Esophagus squamous epithelium (tissue), 5 donors: Measurements from ENCODE around the gene KDM4C. TPM values are rescaled to one million over a fixed set of nuclear protein-coding genes. Genes with fewer than 3 reads are reported as not detected.

Source experiments
- DNase-seq: peaks from one replicate; lab custom pipeline; 2025; lab: John Stamatoyannopoulos, UW
- H3K27ac ChIP-seq, 4 donors: fragments of 200-600 bp; sonication (generic); one replicate each; pipeline ENCODE4 v1.5.1; 2016 to 2019; ENCODE audit warnings: mild to moderate bottlenecking in 1 of 4
- H3K27me3 ChIP-seq, 4 donors: fragments of 200-600 bp; sonication (generic); 1 replicate in 3 of 4; 2 replicates in 1 of 4; pipeline versions ENCODE4 v1.5.1 to v1.6.0; 2017 to 2021; ENCODE audit warnings: antibody characterized with exemption in 1 of 4
- H3K36me3 ChIP-seq, 3 donors: fragments of 200-600 bp; sonication (generic); one replicate each; pipeline ENCODE4 v1.5.1; 2016 to 2019
- H3K4me1 ChIP-seq, 3 donors: fragments of 200-600 bp; sonication (generic); one replicate each; pipeline ENCODE4 v1.5.1; 2017 to 2019
- H3K4me3 ChIP-seq, 4 donors: fragments of 200-600 bp; sonication (generic); 1 replicate in 3 of 4; 2 replicates in 1 of 4; pipeline ENCODE4 v1.5.1; 2016 to 2019; ENCODE audit warnings: mild to moderate bottlenecking in 2 of 4, moderate library complexity in 1 of 4
- H3K9me3 ChIP-seq, 3 donors: fragments of 200-600 bp; sonication (generic); one replicate each; pipeline ENCODE4 v1.5.1; 2016 to 2019
- CTCF ChIP-seq, 6 experiments: fragments of 450-650 bp in 4 of 6; fragments of 200-600 bp in 2 of 6; sonication (generic) in 2 of 6; IDR thresholded peaks; one replicate each; pipeline ENCODE4 v1.5.1; 2016 to 2019; ENCODE audit warnings: antibody characterized with exemption in 6 of 6, mild to moderate bottlenecking in 4 of 6, moderate library complexity in 4 of 6
- POLR2A ChIP-seq, 4 donors: fragments of 450-650 bp; IDR thresholded peaks; one replicate each; pipeline ENCODE4 v1.6.1; 2017; ENCODE audit warnings: antibody characterized with exemption in 4 of 4, mild to moderate bottlenecking in 4 of 4, moderate library complexity in 3 of 4
- WGBS, 2 donors: methylation state at CpG; one replicate each; pipeline ENCODE4 v1.1.5; 2018; 5-methylcytosine and 5-hydroxymethylcytosine counted together
- intact Hi-C: fragments of 100-400 bp; cut with DNase I; formaldehyde crosslinking; loops from one replicate; pipeline ENCODE4 v1.15.0; 2022
- total RNA-seq, 4 donors: library from RNA; depleted of rRNA; stranded (reverse); fragments of >200 nt; gene quantifications; one replicate each; pipeline ENCODE4 v1.1.0, GENCODE V29; 2016
- donor health status: DM: yes; HTN: yes; CAD: no.

The KDM4C gene
- total RNA-seq, 4 donors from 2014 or later = 12.5 to 43.9 (median 22.9) TPM

GRCh38 chr9:6937209-6937608, 179.4 kb downstream of the KDM4C start:
- WGBS, 2 donors = 94 to 97% methylated on average over 2 of the region's 2 CpGs
- Histone ChIP-seq H3K4me3 (no peak overlapping the region), H3K9me3 (no peaks in the 10 kb centered on the region), H3K4me1 (no peaks in the 10 kb centered on the region), H3K27ac (no peak overlapping the region), H3K36me3 (no peaks in the 10 kb centered on the region), H3K27me3 (no peaks in the 10 kb centered on the region)
- TF ChIP-seq POLR2A (IDR thresholded peaks at IDR 0.05) = no peak
- TF ChIP-seq CTCF (IDR thresholded peaks at IDR 0.05) = no peak
- no peak for DNase-seq
- intact Hi-C loops = no loop called here

- 59 to 66% methylated on average over 3 of the region's 3 CpGs for WGBS, 2 donors
- H3K9me3 ChIP-seq = no peaks in the 10 kb centered on the region
- peaks cover 0 to 1% (median 0%) of the 10 kb centered on the region in 3 donors for H3K4me1 ChIP-seq
- DNase-seq = no peak
- no peak overlapping the region for H3K4me3 ChIP-seq
- intact Hi-C loops = no loop called here
- no peak overlapping the region for H3K27ac ChIP-seq
- TF ChIP-seq CTCF (IDR thresholded peaks at IDR 0.05) (no peak), POLR2A (IDR thresholded peaks at IDR 0.05) (no peak)
- H3K36me3 ChIP-seq = no peaks in the 10 kb centered on the region
- H3K27me3 ChIP-seq = no peaks in the 10 kb centered on the region
Measured at GRCh38 chr9:6938447-6938846, 180.7 kb downstream of the KDM4C start.

GRCh38 chr9:6938873-6939272, 181.1 kb downstream of the KDM4C start:
- H3K9me3 ChIP-seq = no peaks in the 10 kb centered on the region
- H3K4me1 ChIP-seq = peaks cover 0 to 5% (median 0%) of the 10 kb centered on the region in 3 donors
- 100% methylated on average over 2 of the region's 2 CpGs; no CpG with 5 or more reads in 1 of the 2 donors for WGBS, 2 donors
- no peak overlapping the region for H3K27ac ChIP-seq
- no peaks in the 10 kb centered on the region for H3K36me3 ChIP-seq
- DNase-seq = no peak
- H3K4me3 ChIP-seq = no peak overlapping the region
- TF ChIP-seq POLR2A (IDR thresholded peaks at IDR 0.05) = no peak
- no peak for TF ChIP-seq CTCF (IDR thresholded peaks at IDR 0.05)
- no peaks in the 10 kb centered on the region for H3K27me3 ChIP-seq
- intact Hi-C loops = no loop called here

- intact Hi-C loops = no loop called here
- Histone ChIP-seq H3K4me3 (no peak overlapping the region), H3K9me3 (no peaks in the 10 kb centered on the region), H3K27ac (no peak overlapping the region), H3K36me3 (no peaks in the 10 kb centered on the region), H3K27me3 (no peaks in the 10 kb centered on the region), H3K4me1 (peaks cover 0 to 17% (median 5%) of the 10 kb centered on the region in 3 donors)
- 82 to 92% methylated on average over 4 of the region's 4 CpGs for WGBS, 2 donors
- no peak for DNase-seq
- TF ChIP-seq POLR2A (IDR thresholded peaks at IDR 0.05) = no peak
- TF ChIP-seq CTCF (IDR thresholded peaks at IDR 0.05) = no peak
Measured at GRCh38 chr9:6941501-6941900, 183.7 kb downstream of the KDM4C start.

GRCh38 chr9:6942406-6942805, 184.6 kb downstream of the KDM4C start:
- Histone ChIP-seq H3K4me3 (no peak overlapping the region), H3K27me3 (no peaks in the 10 kb centered on the region), H3K27ac (no peak overlapping the region), H3K9me3 (no peaks in the 10 kb centered on the region), H3K4me1 (peaks cover 0 to 17% (median 5%) of the 10 kb centered on the region in 3 donors), H3K36me3 (no peaks in the 10 kb centered on the region)
- intact Hi-C loops = no loop called here
- WGBS, 2 donors = 72 to 75% methylated on average over 4 of the region's 4 CpGs
- no peak for TF ChIP-seq CTCF (IDR thresholded peaks at IDR 0.05)
- TF ChIP-seq POLR2A (IDR thresholded peaks at IDR 0.05) = no peak
- no peak for DNase-seq
